B cell (primary cell): ENCODE results near the gene G6PC3. TPM values are rescaled to one million over a fixed set of nuclear protein-coding genes. Genes with fewer than 3 reads are reported as not detected.
"Not testable (repeated sequence)": the region's sequence is repeated elsewhere in the genome, so short reads cannot be mapped to it uniquely, and the experiment has no call there.

Experiments used
- ATAC-seq: fragments of 200-7000 bp; cut with Tn5 transposase; one replicate; pipeline ENCODE4 v1.10.0; 2021; ENCODE audit warnings: low read depth, mild to moderate bottlenecking, moderate number of reproducible peaks, moderate library complexity
- CTCF ChIA-PET: fragments of 350-600 bp; sonication (Branson Sonifier 250); formaldehyde crosslinking; loops from one replicate; lab custom pipeline; 2021; ENCODE audit warnings: antibody characterized with exemption, inconsistent platforms; lab: Charles Lee
- POLR2A ChIA-PET: fragments of 350-600 bp; sonication (Branson Sonifier 250); formaldehyde crosslinking; loops from one replicate; lab custom pipeline; 2021; ENCODE audit warnings: antibody characterized with exemption; lab: Charles Lee
- DNase-seq: peaks from one replicate; pipeline ENCODE4 v3.0.0; 2013
- H2AFZ ChIP-seq: 2 replicates; pipeline ENCODE4 v1.6.1; 2012; ENCODE audit warnings: mild to moderate bottlenecking, low read depth, low read length; ENCODE audit not compliant: insufficient read depth, poor library complexity, severe bottlenecking
- H3K27ac ChIP-seq, 2 donors: 1 replicate in 1 of 2; 2 replicates in 1 of 2; pipeline ENCODE4 v1.5.1; 2012 to 2013; ENCODE audit warnings: low read length in 2 of 2, mild to moderate bottlenecking in 2 of 2, moderate library complexity in 1 of 2
- H3K27me3 ChIP-seq, 4 experiments: fragments of 200-600 bp in 1 of 4; sonication (generic) in 1 of 4; replicated peaks in 1 of 4; 1 replicate in 2 of 4; 2 replicates in 2 of 4; pipeline versions ENCODE4 v1.6.1 to v1.7.0; 2013 to 2016; ENCODE audit warnings: low read length in 3 of 4, mild to moderate bottlenecking in 2 of 4, mixed read lengths in 1 of 4, moderate library complexity in 1 of 4; ENCODE audit not compliant: insufficient read depth in 4 of 4, control insufficient read depth in 3 of 4; ENCODE audit errors: control extremely low read depth in 1 of 4
- H3K36me3 ChIP-seq, 2 experiments: replicated peaks in 1 of 2; 1 replicate in 1 of 2; 2 replicates in 1 of 2; pipeline versions ENCODE4 v1.6.1 to v1.7.1; 2013; ENCODE audit warnings: low read length in 1 of 2; ENCODE audit not compliant: insufficient read depth in 2 of 2, control insufficient read depth in 1 of 2; ENCODE audit errors: control extremely low read depth in 1 of 2, extremely low read depth in 1 of 2
- H3K4me1 ChIP-seq, 2 donors: fragments of 200-600 bp in 1 of 2; sonication (generic) in 1 of 2; 1 replicate in 1 of 2; 2 replicates in 1 of 2; pipeline versions ENCODE4 v1.5.1 to v1.6.1; 2013 to 2017; ENCODE audit warnings: low read length in 2 of 2; ENCODE audit not compliant: control insufficient read depth in 2 of 2, insufficient read depth in 2 of 2
- H3K4me2 ChIP-seq: replicated peaks from 2 replicates; pipeline ENCODE3; 2012; ENCODE audit warnings: mild to moderate bottlenecking, low read depth, low read length; ENCODE audit not compliant: poor library complexity, severe bottlenecking
- H3K4me3 ChIP-seq, 5 experiments: fragments of 200-600 bp in 1 of 5; sonication (generic) in 1 of 5; 1 replicate in 3 of 5; 2 replicates in 2 of 5; pipeline versions ENCODE4 v1.5.1 to v1.7.0; 2011 to 2016; ENCODE audit warnings: low read length in 4 of 5, mild to moderate bottlenecking in 4 of 5, low read depth in 2 of 5, control low read depth in 1 of 5, moderate library complexity in 1 of 5; ENCODE audit not compliant: insufficient read depth in 1 of 5; ENCODE audit errors: control extremely low read depth in 1 of 5, extremely low read depth in 1 of 5
- H3K79me2 ChIP-seq: fragments of 200-600 bp; sonication (generic); one replicate; pipeline ENCODE4 v1.6.0; 2016; ENCODE audit warnings: low read length; ENCODE audit not compliant: control insufficient read depth, insufficient read depth
- H3K9ac ChIP-seq: fragments of 200-600 bp; sonication (generic); 2 replicates; pipeline ENCODE4 v1.6.1; 2017; ENCODE audit warnings: mild to moderate bottlenecking, low read length, moderate library complexity
- H3K9me3 ChIP-seq, 3 donors: one replicate each; pipeline versions ENCODE4 v1.6.1 to v1.7.1; 2013; ENCODE audit warnings: low read length in 2 of 3; ENCODE audit not compliant: control insufficient read depth in 2 of 3, insufficient read depth in 1 of 3; ENCODE audit errors: control extremely low read depth in 1 of 3
- H4K20me1 ChIP-seq: 2 replicates; pipeline ENCODE4 v1.6.0; 2012; ENCODE audit warnings: mild to moderate bottlenecking, low read length; ENCODE audit not compliant: insufficient read depth, control insufficient read depth, poor library complexity, severe bottlenecking
- H3K27ac Mint-ChIP-seq: one replicate; pipeline ENCODE4 v1.8.0; 2021; ENCODE audit warnings: mixed read lengths
- H3K27me3 Mint-ChIP-seq: one replicate; pipeline ENCODE4 v1.8.0; 2021; ENCODE audit warnings: mixed read lengths
- H3K4me1 Mint-ChIP-seq: one replicate; pipeline ENCODE4 v1.8.0; 2021; ENCODE audit warnings: mixed read lengths
- H3K4me3 Mint-ChIP-seq: one replicate; pipeline ENCODE4 v1.8.0; 2021; ENCODE audit warnings: mixed read lengths
- H3K9me3 Mint-ChIP-seq: one replicate; pipeline ENCODE4 v1.8.0; 2022; ENCODE audit warnings: mixed read lengths; ENCODE audit not compliant: insufficient read depth
- EZH2 ChIP-seq: IDR thresholded peaks from 2 replicates; pipeline ENCODE4 v1.6.1; 2012; ENCODE audit warnings: borderline replicate concordance, low read depth, mild to moderate bottlenecking, moderate library complexity, low read length; ENCODE audit not compliant: insufficient read depth, poor library complexity, severe bottlenecking
- WGBS: methylation state at CpG from one replicate; pipeline ENCODE4 v1.1.5; 2013; ENCODE audit warnings: missing lambda C conversion rate; ENCODE audit not compliant: insufficient coverage; 5-methylcytosine and 5-hydroxymethylcytosine counted together
- intact Hi-C: fragments of 100-400 bp; cut with micrococcal nuclease; formaldehyde crosslinking; loops from one replicate; pipeline ENCODE4 v1.10.0; 2022
- polyA plus RNA-seq: library from polyadenylated mRNA; depleted of rRNA; stranded (reverse); fragments of >200 nt; gene quantifications from 2 replicates; pipeline ENCODE4 v1.2.3, GENCODE V29; 2012
- total RNA-seq, 2 donors: library from RNA; stranded (reverse); fragments of 120-200 nt in 1 of 2; gene quantifications; 1 replicate in 1 of 2; 2 replicates in 1 of 2; pipeline versions ENCODE4 v1.2.3 to v1.2.4, GENCODE V29; 2013 to 2022
- TF ChIP-seq, protein P1 (sequence below): fragments of 200-600 bp; IDR thresholded peaks from one replicate; pipeline ENCODE4 v1.8.0; 2022; ENCODE audit warnings: antibody characterized with exemption, mild to moderate bottlenecking

G6PC3 gene
- total and polyA plus RNA-seq, 2 donors (not counting 1 experiment from before 2014, with no cell fraction given) = 24.3 to 28.5 TPM

DNA sequence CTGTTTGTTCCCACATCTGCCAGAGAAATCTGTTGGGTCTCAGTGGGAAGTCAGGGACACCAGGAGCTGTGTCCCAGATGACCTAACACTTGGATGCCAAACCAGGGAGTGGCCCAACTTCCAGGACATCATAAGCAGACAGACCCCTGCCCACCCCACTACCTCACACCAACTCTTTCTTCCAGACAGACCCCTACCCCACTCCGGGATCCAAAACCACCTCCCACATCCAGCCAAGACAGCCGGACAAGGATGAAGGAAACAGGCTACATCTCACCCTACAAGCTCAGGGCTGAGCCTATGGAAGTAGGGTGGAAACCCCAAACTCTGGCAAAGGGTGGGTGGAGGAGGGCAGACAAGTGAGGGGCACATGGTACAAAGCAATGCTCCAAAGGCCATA is 49.3 kb downstream of the G6PC3 start:
- Mint-ChIP-seq H3K27ac (no peak overlapping the region), H3K4me3 (no peak overlapping the region), H3K4me1 (peaks cover 59% of the 10 kb centered on the region), H3K9me3 (no peaks in the 10 kb centered on the region), H3K27me3 (no peaks in the 10 kb centered on the region)
- H3K79me2 ChIP-seq = peaks cover 99% of the 10 kb centered on the region
- peaks cover 77% of the 10 kb centered on the region for H4K20me1 ChIP-seq
- no peak overlapping the region for H3K4me3 ChIP-seq
- peaks cover 18 to 26% of the 10 kb centered on the region in 2 donors for H3K4me1 ChIP-seq
- no peak for TF ChIP-seq EZH2
- TF ChIP-seq, protein P1, sequence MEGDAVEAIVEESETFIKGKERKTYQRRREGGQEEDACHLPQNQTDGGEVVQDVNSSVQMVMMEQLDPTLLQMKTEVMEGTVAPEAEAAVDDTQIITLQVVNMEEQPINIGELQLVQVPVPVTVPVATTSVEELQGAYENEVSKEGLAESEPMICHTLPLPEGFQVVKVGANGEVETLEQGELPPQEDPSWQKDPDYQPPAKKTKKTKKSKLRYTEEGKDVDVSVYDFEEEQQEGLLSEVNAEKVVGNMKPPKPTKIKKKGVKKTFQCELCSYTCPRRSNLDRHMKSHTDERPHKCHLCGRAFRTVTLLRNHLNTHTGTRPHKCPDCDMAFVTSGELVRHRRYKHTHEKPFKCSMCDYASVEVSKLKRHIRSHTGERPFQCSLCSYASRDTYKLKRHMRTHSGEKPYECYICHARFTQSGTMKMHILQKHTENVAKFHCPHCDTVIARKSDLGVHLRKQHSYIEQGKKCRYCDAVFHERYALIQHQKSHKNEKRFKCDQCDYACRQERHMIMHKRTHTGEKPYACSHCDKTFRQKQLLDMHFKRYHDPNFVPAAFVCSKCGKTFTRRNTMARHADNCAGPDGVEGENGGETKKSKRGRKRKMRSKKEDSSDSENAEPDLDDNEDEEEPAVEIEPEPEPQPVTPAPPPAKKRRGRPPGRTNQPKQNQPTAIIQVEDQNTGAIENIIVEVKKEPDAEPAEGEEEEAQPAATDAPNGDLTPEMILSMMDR = no peak
- H3K4me2 ChIP-seq = no peak overlapping the region
- H3K36me3 ChIP-seq = peaks cover 4 to 26% of the 10 kb centered on the region in 2 experiments
- H2AFZ ChIP-seq = no peak overlapping the region
- POLR2A ChIA-PET = no interaction called here
- H3K27ac ChIP-seq = no peak overlapping the region
- no peaks in the 10 kb centered on the region for H3K9me3 ChIP-seq
- intact Hi-C loops = no loop called here
- ATAC-seq (no peak), DNase-seq (no peak)
- CTCF ChIA-PET = interaction anchor here (0.7 kb wide), 1 partner anchor 43 kb away, joined by 3 read pairs; no protein-coding TSS in a partner anchor
- H3K27me3 ChIP-seq = no peaks in the 10 kb centered on the region
- WGBS = no CpG with 5 or more reads among the region's 2 CpGs
- no peak overlapping the region for H3K9ac ChIP-seq

DNA sequence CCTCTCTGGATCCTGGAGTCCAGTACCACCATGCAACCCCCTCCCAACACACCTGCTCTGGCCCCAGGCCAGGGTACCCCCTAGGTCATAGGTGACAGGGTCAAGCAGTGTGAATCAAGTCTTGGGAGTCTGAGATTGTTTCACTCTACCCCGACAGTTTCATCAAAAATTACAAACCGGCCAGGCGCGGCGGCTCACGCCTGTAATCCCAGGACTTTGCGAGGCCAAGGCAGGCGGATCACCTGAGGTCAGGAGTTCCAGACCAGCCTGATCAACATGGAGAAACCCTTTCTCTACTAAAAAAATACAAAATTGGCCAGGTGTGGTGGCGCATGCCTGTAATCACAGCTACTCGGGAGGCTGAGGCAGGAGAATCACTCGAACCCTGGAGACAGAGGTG is 49.7 kb downstream of the G6PC3 start:
- peaks cover 4 to 22% of the 10 kb centered on the region in 2 experiments for H3K36me3 ChIP-seq
- H3K4me2 ChIP-seq, intact Hi-C loops, H3K27ac Mint-ChIP-seq, H3K27ac ChIP-seq, H3K9ac ChIP-seq, H3K9me3 Mint-ChIP-seq, H3K4me3 ChIP-seq, H3K27me3 Mint-ChIP-seq, DNase-seq, H3K4me3 Mint-ChIP-seq, H3K9me3 ChIP-seq, ATAC-seq, H2AFZ ChIP-seq, H3K27me3 ChIP-seq: not testable (repeated sequence)
- H3K4me1 Mint-ChIP-seq = peaks cover 57% of the 10 kb centered on the region
- peaks cover 18 to 26% of the 10 kb centered on the region in 2 donors for H3K4me1 ChIP-seq
- CTCF ChIA-PET = interaction anchor here (0.7 kb wide), 1 partner anchor 43 kb away, joined by 3 read pairs; no protein-coding TSS in a partner anchor
- H3K79me2 ChIP-seq = peaks cover 96% of the 10 kb centered on the region
- 94% methylated on average over 11 of the region's 11 CpGs for WGBS
- H4K20me1 ChIP-seq = peaks cover 73% of the 10 kb centered on the region
- POLR2A ChIA-PET = interaction anchor here (0.6 to 0.7 kb wide), 3 partner anchors 14 to 222 kb away, joined by 3 to 8 read pairs (median 3); no protein-coding TSS in a partner anchor
